Measurements from ENCODE around the gene LEUTX. TPM values are rescaled to one million over a fixed set of nuclear protein-coding genes. Genes with fewer than 3 reads are reported as not detected.

The LEUTX gene, protein sequence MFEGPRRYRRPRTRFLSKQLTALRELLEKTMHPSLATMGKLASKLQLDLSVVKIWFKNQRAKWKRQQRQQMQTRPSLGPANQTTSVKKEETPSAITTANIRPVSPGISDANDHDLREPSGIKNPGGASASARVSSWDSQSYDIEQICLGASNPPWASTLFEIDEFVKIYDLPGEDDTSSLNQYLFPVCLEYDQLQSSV
- total RNA-seq = not detected in 2 replicates

DNA sequence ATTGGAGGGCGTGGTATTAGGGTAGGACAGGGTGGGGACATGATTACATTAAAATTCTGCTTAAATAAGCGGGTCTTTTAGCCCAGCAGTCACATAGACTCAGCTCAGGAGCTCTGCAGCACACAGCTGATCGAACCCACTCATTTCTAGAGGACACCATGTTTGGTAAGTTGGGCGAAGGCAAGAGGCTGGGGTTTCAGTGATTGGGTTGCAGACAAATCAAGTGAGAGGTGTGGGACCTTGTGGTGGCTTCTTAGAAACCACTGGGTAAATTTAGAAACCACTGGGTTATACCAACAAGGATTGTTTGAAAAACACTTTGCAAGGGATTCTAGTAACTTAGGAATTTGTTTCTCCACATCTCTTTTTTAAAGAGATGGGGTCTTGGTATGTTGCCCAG is at the start of gene LEUTX:
Gene LEUTX, plus strand, starts transcription at position 92 of the 400 bp plus-strand sequence. Its CDS starts 67 bp downstream, at position 159.

DNA sequence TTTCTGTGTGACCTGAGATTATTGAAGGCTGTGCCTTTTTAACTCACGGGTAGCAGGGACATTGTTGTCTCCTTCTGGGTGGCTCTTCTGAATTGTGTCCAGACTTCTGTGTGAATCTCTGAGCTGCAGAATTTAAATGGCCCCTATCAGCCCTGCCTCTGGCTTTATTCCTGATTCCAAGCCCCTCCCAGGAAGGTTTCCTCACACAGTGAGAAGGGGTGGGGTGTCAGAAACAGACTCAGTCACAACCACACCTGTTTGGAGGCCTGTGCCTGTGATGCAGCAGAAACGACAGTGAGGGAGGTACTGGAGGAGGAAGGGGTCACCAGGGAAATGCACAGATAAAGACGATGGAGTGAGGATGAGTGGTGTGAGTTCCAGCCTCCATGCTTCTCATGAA is 40.8 kb upstream of the LEUTX start, which contains the start of gene CLC:
Gene CLC, minus strand, starts transcription at position 139 of the 400 bp plus-strand sequence. Its CDS starts 77 bp downstream, at position 62.

DNA sequence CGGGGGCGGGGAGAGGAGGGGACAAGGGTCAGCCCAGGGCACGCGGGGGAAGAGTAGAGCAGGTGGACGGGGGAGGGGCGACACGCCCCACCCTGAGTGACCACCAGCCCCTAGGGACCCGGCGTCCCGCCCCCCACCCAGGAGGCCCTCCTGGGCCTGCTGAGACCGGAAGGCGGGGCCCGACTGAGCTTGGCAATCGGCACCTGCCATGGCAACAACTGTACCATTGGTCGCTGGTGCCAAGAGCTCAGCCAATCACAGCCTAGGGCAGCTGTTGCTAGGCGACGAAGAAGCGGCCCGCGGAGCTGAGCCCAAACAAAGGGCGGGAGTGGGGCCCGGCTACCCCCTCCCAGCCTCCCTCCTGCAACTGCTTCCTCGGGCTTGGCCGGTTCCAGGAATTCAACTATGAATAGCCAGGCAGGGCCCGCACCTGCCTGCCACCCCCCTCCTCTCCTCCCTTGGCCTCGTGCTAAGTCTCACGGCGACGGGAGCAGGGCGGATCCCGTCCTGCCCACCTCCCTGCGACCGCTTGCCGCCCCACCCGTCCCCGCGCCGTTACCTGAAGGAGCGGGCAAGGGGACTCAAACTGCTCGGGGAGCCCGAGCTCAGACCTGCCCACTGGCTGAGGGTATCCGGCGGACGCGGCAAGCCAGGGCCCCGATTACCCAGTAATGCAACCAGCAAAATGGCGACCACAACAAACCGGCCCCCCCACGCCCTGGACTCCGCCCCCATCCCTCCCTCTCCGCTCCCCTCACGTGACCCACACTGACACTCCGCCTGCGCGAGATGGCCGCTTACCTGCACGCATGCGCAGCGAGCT is 55.0 kb downstream of the LEUTX start, which contains the start of gene DYRK1B:
Gene DYRK1B, minus strand, starts transcription at position 699 of the 823 bp plus-strand sequence. CDS start 2,295 bp downstream, outside the sequence.

Other genes starting within 250 kb of the LEUTX start
- 3.3 and 3.9 TPM in 2 replicates for gene EID2B, start 246.0 kb upstream of the LEUTX start, total RNA-seq
- 13.2 and 19.5 TPM in 2 replicates for gene EID2, start 238.7 kb upstream of the LEUTX start, total RNA-seq
- not detected in 2 replicates for gene LGALS13, start 176.3 kb upstream of the LEUTX start, total RNA-seq
- gene LGALS16, start 122.9 kb upstream of the LEUTX start, total RNA-seq = not detected in 2 replicates
- not detected in 2 replicates for gene LGALS14, start 74.4 kb upstream of the LEUTX start, total RNA-seq
- not detected in 2 replicates for gene CLC, start 40.8 kb upstream of the LEUTX start, total RNA-seq
- gene DYRK1B, start 55.3 kb downstream of the LEUTX start, total RNA-seq = 11.9 and 40.8 TPM in 2 replicates
- 159 and 214 TPM in 2 replicates for gene FBL, start 67.5 kb downstream of the LEUTX start, total RNA-seq
- gene FCGBP, start 155.8 kb downstream of the LEUTX start, total RNA-seq = 2.0 TPM in 1 of 2 replicates, not detected in the other
- gene PSMC4, start 192.3 kb downstream of the LEUTX start, total RNA-seq = 98.1 and 161 TPM in 2 replicates
- 1.6 and 2.7 TPM in 2 replicates for gene ZNF546, start 218.2 kb downstream of the LEUTX start, total RNA-seq